Right cardiac atrium (tissue), 5 donors: ENCODE data around the gene POP5. TPM values are rescaled to one million over a fixed set of nuclear protein-coding genes. Genes with fewer than 3 reads are reported as not detected.
"Not testable (repeated sequence)": the region's sequence is repeated elsewhere in the genome, so short reads cannot be mapped to it uniquely, and the experiment has no call there.

Experiments used
- ATAC-seq, 2 donors: fragments of 200-7000 bp; cut with Tn5 transposase; one replicate each; pipeline versions ENCODE4 v1.8.0 to v1.9.1; 2020; ENCODE audit warnings: moderate library complexity in 2 of 2, mild to moderate bottlenecking in 1 of 2
- DNase-seq, 3 donors: peaks; one replicate each; pipeline ENCODE4 v3.0.0-alpha.2; 2020
- H3K27ac ChIP-seq: one replicate; pipeline ENCODE4 v1.5.1; 2013; ENCODE audit warnings: mild to moderate bottlenecking, low read length, control low read depth, moderate library complexity
- H3K27me3 ChIP-seq: one replicate; pipeline ENCODE4 v1.6.1; 2013; ENCODE audit not compliant: control insufficient read depth, insufficient read depth
- H3K4me1 ChIP-seq: one replicate; pipeline ENCODE4 v1.6.1; 2013; ENCODE audit warnings: low read length; ENCODE audit not compliant: control insufficient read depth, insufficient read depth
- H3K4me3 ChIP-seq: one replicate; pipeline ENCODE4 v1.5.1; 2013; ENCODE audit warnings: low read length, control low read depth
- H3K9me3 ChIP-seq: one replicate; pipeline ENCODE4 v1.6.1; 2013; ENCODE audit warnings: low read length; ENCODE audit not compliant: control insufficient read depth
- WGBS: extraction: QIAGEN DNeasy Blood & Tissue Kit; methylation state at CpG from one replicate; pipeline ENCODE4 v1.1.7; 2013; 5-methylcytosine and 5-hydroxymethylcytosine counted together
- intact Hi-C, 4 donors: fragments of 100-400 bp; cut with DNase I; formaldehyde crosslinking; loops; one replicate each; pipeline versions ENCODE4 v1.11.0 to v1.14.0; 2022 to 2023
- long read RNA-seq, 4 donors: library from polyadenylated mRNA; unstranded; transcript quantifications; one replicate each; pipeline ENCODE4 v2.0.0, GENCODE V29; 2020 to 2021
- polyA plus RNA-seq: library from polyadenylated mRNA; stranded (reverse); fragments of 200-250 nt; gene quantifications from one replicate; pipeline ENCODE4 v1.2.3, GENCODE V29; 2013
- total RNA-seq, 4 donors: library from RNA; stranded (reverse); fragmentation: NEBNext Ultra II Directional; extraction: Animal tissue kit (Norgen Biotek cat#: 25700); gene quantifications; one replicate each; pipeline ENCODE4 v1.2.1, GENCODE V29; 2021
- donor health status: healthy with polysubstance abuse.
- donor health status: DM: no; HTN: yes; CAD: no.
- donor health status: DM: no; HTN: no; CAD: no.
- donor health status: DM: no; HTN: yes; CAD: no; lungs with severe emphysema.
- donor health status: DM: yes; HTN: yes; CAD: no.

The POP5 gene, protein sequence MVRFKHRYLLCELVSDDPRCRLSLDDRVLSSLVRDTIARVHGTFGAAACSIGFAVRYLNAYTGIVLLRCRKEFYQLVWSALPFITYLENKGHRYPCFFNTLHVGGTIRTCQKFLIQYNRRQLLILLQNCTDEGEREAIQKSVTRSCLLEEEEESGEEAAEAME
- total RNA-seq, result 10 to 100 TPM; 31.4 to 48.4 (median 41.5) TPM
- 54.1 TPM for polyA plus RNA-seq
- long read RNA-seq, donor 1, transcript POP5-202 (5 exons, 801 nt), result major isoform, 27 of 40 reads
- long read RNA-seq, donor 1, transcript POP5-208 (4 exons, 821 nt), result minor isoform, 10 of 40 reads
- long read RNA-seq, donor 1, partial matches to known transcripts, result 0 of 40 reads
- long read RNA-seq, donor 1, other reads (novel, unspliced or antisense), result 1 of 40 reads
- long read RNA-seq, donor 2, transcript POP5-202 (5 exons, 801 nt), result major isoform, 14 of 36 reads
- long read RNA-seq, donor 2, transcript POP5-208 (4 exons, 821 nt), result minor isoform, 13 of 36 reads
- long read RNA-seq, donor 2, partial matches to known transcripts, result 2 of 36 reads
- long read RNA-seq, donor 2, other reads (novel, unspliced or antisense), result 3 of 36 reads
- long read RNA-seq, donor 3, transcript POP5-202 (5 exons, 801 nt), result major isoform, 12 of 23 reads
- long read RNA-seq, donor 3, partial matches to known transcripts, result 0 of 23 reads
- long read RNA-seq, donor 3, other reads (novel, unspliced or antisense), result 8 of 23 reads
- long read RNA-seq, donor 4, transcript POP5-202 (5 exons, 801 nt), result major isoform, 16 of 23 reads
- long read RNA-seq, donor 4, transcript POP5-208 (4 exons, 821 nt), result minor isoform, 5 of 23 reads
- long read RNA-seq, donor 4, partial matches to known transcripts, result 0 of 23 reads
- long read RNA-seq, donor 4, other reads (novel, unspliced or antisense), result 0 of 23 reads

DNA sequence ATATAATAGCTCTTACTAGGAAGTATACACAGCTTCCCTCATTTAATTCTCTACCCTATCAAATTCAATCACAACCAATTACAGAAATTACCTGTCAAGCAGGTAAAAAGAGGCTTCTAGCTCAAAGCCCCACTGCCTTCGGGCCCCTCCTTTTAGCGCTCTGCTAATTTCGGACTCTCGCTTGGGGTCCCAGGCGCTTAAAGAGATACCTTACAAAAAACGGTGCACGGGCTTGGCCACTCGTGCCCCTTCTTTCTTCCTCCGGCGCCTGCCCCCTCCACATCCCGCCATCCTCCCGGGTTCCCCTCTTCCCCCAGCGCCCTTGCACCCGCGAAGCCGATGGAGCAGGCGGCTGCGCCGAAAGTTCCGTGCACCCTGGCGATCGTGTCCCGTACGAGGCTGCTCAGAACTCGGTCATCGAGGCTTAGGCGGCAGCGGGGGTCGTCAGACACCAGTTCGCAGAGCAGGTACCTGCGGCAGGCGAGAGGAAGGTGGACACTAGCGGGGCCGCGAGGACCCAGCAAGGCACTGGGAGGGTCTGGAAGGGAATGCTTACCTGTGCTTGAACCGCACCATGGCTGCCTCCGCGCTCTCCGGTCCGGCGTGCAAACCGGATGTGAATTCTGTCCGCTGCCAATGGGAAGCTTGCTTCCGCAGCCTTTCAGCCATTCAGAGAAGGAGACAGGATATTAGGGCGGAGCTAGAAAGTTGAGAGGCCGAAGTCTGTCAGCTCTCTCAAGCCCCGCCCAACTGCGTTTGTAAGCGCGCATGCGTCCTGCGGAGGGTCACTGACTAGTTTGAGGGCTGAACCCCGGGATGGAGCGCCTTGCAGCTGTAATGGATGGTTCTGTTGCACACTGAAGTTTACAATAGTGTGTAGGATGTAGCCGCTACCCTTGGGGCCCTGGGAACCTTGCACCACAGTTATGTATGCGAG lies at the start of gene POP5:
Gene POP5 (minus strand): TSS at position 616 of the 937 bp plus-strand sequence. CDS start 40 bp downstream, at position 576.
- Histone ChIP-seq H3K27me3 (no peaks in the 10 kb centered on the region), H3K4me1 (no peaks in the 10 kb centered on the region), H3K9me3 (no peaks in the 10 kb centered on the region), H3K27ac (peak within 1 kb of the TSS; percentile 60), H3K4me3 (peak within 1 kb of the TSS; percentile 74)
- WGBS, result under 1% methylated on average over 56 of the region's 56 CpGs
- DNase-seq (peak; percentile 95 to 98 (median 98)), ATAC-seq (peak; percentile 93 to 95)
- intact Hi-C loops, result loop anchor here (5.0 to 10.0 kb wide), 6 partner anchors 66 to 514 kb away; partner anchors contain the start of genes HNF1A (in 1 of the 4) and UNC119B (in 1 of the 4)

DNA sequence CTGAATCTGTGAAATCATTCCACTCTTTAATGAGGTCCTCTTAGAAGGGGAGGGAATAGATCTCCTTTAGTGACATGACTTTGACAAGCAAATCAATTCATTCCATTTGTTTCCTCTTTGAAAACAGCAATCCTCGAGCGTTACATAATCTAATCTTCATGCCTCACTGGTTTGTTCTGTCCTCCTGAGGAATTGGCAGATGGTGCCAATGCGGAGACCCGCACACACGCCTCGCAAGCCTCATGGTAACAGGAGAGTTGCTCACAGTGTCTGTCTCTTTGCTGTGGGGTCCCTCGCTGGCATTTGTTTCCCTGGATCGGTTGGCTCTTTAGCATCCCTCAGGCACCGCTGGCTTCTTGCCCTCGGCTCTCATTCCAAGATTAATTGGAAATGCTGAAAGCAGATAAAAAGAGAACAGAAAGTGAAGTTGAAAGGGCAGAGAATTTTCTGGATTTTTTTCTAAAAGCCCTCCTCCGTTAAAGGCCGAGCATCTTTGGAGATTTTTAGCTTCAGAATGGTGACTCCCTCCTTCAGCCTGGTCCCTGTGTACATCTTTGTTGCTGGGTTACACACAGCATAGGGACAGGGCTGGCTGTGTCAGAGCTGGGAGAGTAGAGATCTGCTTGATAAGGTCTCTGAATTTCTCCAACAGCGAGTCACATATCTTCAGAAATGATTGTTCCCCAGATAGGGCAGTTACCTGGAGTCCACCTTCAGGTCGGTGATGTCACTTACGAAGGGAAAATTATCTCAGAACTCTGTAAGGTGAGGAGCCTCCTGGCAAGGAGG lies 49.1 kb upstream of the POP5 start:
- no peaks in the 10 kb centered on the region for H3K27me3 ChIP-seq
- no peak overlapping the region for H3K4me3 ChIP-seq
- H3K4me1 ChIP-seq, result no peaks in the 10 kb centered on the region
- intact Hi-C loops, result no loop called here
- DNase-seq (no peak), ATAC-seq (no peak)
- WGBS, result 67% methylated on average over 15 of the region's 15 CpGs
- no peak overlapping the region for H3K27ac ChIP-seq
- H3K9me3 ChIP-seq, result no peaks in the 10 kb centered on the region

GRCh38 chr12:120628919-120629318 lies 47.7 kb upstream of the POP5 start:
- Histone ChIP-seq H3K9me3 (no peaks in the 10 kb centered on the region), H3K4me1 (no peaks in the 10 kb centered on the region), H3K27ac (no peak overlapping the region), H3K4me3 (no peak overlapping the region), H3K27me3 (no peaks in the 10 kb centered on the region)
- ATAC-seq, result peak in 1 of 2 donors; percentile 42
- intact Hi-C loops, result no loop called here
- DNase-seq, result no peak
- WGBS, result 42% methylated on average over 4 of the region's 4 CpGs

DNA sequence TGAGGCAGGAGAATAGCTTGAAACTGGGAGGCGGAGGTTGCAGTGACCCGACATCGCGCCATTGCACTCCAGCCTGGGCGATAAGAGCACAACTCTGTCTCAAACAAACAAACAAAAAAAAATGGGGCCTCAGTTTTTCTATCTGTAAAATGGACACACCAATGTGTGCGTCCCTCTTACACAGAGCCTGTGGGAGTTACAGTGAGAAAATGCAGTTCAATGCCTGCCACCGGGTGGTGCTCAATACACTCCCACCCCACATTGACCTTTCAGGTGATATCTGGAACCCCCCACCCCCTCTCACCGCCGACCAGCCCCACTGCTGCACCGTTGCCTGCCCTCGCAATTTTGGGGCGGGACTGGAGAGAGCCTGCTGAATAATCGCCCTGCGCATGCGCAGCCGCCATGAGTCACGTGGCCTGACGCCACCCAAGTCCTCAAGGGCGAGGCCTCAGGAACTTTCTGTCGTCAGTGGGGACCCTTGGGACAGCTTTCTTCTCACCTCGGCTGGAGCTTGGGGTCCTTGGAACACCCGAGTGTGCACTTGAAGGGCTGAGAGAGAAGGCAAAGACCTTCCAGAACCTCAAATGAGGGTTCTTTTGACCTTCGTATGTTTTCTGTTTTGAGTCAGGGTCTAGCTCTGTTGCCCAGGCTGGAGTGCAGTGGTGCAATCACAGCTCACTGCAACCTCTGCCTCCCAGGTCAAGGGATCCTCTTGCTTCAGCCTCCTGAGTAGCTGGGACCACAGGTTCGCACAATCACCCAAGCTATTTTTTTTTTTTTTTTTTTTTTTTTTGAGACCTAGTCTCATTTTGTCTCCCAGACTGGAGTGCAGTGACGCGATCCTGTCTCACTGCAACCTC lies 44.6 kb upstream of the POP5 start:
- ATAC-seq, result no peak
- DNase-seq, result peak in 2 of 3 donors; percentile 29 to 64
- H3K9me3 ChIP-seq, result no peaks in the 10 kb centered on the region
- no peak overlapping the region for H3K4me3 ChIP-seq
- H3K27ac ChIP-seq, result no peak overlapping the region
- WGBS, result 81% methylated on average over 26 of the region's 26 CpGs
- H3K4me1 ChIP-seq, result no peaks in the 10 kb centered on the region
- H3K27me3 ChIP-seq, result no peaks in the 10 kb centered on the region
- intact Hi-C loops, result no loop called here

DNA sequence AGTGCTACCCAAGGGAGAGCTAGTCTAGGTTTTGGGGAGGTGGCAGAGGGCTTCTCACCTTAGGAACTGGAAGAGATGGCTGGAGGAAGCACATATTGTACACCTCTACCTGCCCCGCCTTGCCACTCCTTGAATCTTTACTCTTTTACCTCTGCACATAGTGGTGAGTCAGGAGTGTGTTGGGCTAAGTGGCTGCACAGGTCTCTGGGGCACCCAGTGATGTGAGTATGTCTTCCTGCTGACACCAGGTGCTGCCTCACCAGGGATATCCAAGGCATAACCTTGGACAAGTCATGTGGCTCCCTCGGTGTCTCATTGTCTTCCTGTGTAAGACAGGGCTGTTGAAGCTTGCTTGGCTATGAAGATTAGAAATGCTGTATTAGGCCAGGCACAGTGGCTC lies 39.4 kb upstream of the POP5 start:
- 87% methylated on average over 2 of the region's 2 CpGs for WGBS
- ATAC-seq (peak in 1 of 2 donors; percentile 33), DNase-seq (no peak)
- Histone ChIP-seq H3K4me1 (no peaks in the 10 kb centered on the region), H3K27me3 (no peaks in the 10 kb centered on the region), H3K9me3 (no peaks in the 10 kb centered on the region), H3K27ac (no peak overlapping the region), H3K4me3 (no peak overlapping the region)
- intact Hi-C loops, result no loop called here

- Histone ChIP-seq H3K9me3 (no peaks in the 10 kb centered on the region), H3K27me3 (no peaks in the 10 kb centered on the region), H3K4me1 (no peaks in the 10 kb centered on the region), H3K27ac (no peak overlapping the region), H3K4me3 (no peak overlapping the region)
- DNase-seq, result no peak
- intact Hi-C loops, result no loop called here
- WGBS, result 24% methylated on average over 8 of the region's 8 CpGs
- ATAC-seq, result no peak
Observed at GRCh38 chr12:120618954-120619615, 37.9 kb upstream of the POP5 start.

GRCh38 chr12:120617767-120618166 lies 36.6 kb upstream of the POP5 start:
- H3K27me3 ChIP-seq, H3K9me3 ChIP-seq, H3K4me1 ChIP-seq, intact Hi-C loops, ATAC-seq, H3K27ac ChIP-seq, H3K4me3 ChIP-seq, DNase-seq: not testable (repeated sequence)
- WGBS, result 89% methylated on average over 4 of the region's 4 CpGs

DNA sequence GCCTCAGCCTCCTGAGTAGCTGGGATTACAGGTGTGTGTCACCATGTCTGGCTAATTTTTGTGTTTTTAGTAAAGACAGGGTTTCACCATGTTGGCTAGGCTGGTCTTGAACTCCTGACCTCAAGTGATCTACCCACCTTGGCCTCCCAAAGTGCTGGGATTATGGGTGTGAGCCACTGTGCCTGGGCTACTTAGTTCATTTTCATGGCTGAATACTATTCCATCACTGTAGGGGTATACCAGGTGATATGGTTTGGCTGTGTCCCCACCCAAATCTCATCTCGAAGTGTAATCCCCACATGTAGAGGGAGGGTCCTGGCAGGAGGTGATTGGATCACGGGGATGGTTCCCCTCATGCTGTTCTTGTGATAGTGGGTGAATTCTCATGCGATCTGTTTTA lies 36.0 kb upstream of the POP5 start:
- ATAC-seq, intact Hi-C loops: not testable (repeated sequence)
- 82% methylated on average over 3 of the region's 3 CpGs for WGBS

DNA sequence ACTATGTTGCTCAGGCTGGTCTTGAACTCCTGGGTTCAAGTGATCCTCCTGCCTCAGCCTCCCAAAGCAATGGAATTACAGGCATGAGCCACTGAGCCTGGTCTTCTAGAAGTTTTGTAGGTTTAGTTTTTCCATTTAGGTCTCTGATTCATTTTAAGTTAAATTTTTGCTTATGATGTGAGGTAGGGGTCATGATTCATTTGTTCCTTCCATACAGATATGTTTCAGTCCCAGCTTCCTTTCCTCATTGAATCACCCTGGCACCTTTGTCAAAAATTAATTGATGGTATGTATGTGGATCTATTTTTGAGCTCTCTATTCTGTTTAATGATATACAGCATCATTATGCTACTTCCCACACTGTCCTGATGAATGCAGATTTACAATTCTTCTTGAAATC lies 33.6 kb upstream of the POP5 start:
- intact Hi-C loops, result no loop called here
- no peaks in the 10 kb centered on the region for H3K27me3 ChIP-seq
- ATAC-seq, result no peak
- no peaks in the 10 kb centered on the region for H3K4me1 ChIP-seq
- no peaks in the 10 kb centered on the region for H3K9me3 ChIP-seq
- H3K4me3 ChIP-seq, result no peak overlapping the region
- DNase-seq, result no peak
- no peak overlapping the region for H3K27ac ChIP-seq

More for the DNA sequence above, 36.0 kb upstream of the POP5 start:
- H3K4me3 ChIP-seq, H3K4me1 ChIP-seq, H3K9me3 ChIP-seq, H3K27me3 ChIP-seq, DNase-seq, H3K27ac ChIP-seq: not testable (repeated sequence)
